Nucleus accumbens (tissue), 56 donors: Measurements from ENCODE around the gene CUL9.

Experiments
- DNase-seq, 56 donors: peaks; one replicate each; lab custom pipeline; 2025; lab: John Stamatoyannopoulos, UW

Gene CUL9

DNA sequence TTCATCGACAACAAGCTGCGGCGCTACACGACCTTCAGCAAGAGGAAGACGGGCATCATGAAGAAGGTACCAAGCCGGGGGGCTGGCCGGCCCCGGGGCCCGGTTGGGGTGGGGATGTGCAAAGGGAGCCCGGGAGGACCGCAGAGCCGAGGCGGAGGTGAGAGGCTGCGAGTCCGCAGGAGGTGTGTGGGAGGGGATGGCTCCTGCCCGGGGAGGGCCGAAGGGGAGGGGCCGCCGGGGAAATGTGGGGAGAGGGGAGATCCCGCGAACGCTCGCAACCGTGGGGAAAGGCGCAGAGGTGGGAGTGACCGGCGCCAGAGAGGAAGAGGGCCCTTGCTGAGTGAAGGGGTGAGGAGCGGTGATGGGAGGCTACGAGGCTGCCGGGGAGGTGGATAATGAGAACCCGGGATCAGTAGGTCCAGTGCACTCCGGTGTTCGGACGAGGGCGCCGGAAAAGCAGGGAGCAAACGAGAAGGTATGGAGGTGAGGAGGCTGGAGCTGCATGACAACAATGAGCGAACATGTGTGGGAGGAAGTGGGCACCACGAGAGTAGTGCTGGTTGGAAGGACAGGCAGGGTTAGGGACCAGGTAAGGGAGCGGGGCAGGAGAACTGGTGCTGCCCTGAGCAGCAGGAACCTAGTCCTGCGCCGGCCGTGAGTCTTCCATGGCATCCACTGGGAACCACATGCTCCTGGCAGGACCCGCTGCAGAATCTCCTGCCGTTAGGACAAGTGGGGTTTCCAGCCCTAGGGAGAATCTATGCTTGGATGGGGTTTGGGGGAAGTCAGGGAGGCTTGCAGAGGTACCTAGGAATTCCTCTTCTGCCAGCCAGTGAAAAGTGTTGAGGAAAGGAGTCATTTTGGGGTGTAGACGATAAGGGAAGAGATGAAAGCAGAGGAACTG, 9.6 kb upstream of the CUL9 start:
- peak in 39 of 56 donors; percentile 5 to 57 (median 36) for DNase-seq

DNA sequence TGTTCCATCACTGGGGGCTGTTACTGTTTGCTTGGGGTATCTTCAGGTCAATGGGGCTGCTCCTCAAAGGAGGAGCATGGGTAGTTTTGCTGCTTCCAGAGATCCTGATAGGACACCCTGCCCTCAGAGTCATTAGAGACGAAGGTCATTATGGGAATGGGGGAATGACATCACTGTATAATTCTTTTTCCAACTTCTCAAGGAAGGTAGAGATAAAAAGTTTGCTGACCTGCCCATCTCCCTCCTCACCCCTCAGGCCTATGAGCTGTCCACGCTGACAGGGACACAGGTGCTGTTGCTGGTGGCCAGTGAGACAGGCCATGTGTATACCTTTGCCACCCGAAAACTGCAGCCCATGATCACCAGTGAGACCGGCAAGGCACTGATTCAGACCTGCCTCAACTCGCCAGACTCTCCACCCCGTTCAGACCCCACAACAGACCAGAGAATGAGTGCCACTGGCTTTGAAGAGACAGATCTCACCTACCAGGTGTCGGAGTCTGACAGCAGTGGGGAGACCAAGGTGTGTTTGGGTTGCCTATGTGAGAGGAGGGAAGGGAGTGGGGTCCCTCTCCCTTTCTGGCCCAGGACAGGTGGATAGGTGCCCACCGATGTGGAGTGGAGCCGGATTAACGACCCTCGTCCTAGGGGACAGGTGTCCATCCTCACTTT, 8.3 kb upstream of the CUL9 start:
- peak in 2 of 56 donors; percentile 23 to 58 for DNase-seq

DNA sequence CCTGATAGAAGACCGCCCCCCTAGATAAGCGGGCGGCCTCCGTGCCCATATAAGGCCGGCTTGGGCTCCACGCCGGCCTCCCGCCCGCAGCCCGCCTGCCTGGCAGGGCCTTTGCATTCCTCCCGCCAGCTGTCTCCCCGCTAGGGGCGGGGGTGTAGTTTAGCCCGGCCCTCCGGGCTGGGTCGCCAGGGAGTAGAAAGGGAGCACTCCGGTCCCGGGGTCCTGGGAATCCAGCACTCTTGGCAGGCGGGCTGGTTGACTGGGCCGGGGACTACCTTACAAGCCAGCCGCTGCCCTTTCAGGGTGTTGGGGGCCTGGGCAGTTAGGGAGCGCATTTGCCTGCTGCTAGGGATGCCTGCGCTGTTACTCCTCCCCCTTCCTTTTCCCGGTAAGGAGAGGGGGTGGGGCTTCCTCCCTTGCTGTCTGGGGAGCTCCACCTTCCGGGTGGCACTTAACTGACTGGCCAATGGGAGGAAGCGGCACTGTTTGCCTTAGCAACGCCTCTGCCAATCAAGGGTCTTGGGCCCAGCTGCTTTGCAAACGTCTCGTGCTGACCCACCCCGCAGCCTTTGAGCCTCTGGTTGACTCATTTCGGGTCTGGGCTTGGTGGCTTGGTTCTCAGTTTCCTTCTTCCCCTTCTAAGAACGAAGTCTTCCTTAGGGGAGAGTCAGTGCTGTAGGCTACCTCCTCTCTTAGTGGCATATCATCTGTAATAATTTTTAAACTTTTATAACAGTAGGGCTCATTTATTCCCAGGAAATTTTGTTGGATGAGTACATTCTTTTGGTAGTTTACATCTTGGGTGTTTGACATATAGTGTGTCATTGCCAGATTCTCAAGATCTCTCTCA, 7.5 kb upstream of the CUL9 start:
- DNase-seq, result peak; percentile 74 to 99 (median 95)

DNA sequence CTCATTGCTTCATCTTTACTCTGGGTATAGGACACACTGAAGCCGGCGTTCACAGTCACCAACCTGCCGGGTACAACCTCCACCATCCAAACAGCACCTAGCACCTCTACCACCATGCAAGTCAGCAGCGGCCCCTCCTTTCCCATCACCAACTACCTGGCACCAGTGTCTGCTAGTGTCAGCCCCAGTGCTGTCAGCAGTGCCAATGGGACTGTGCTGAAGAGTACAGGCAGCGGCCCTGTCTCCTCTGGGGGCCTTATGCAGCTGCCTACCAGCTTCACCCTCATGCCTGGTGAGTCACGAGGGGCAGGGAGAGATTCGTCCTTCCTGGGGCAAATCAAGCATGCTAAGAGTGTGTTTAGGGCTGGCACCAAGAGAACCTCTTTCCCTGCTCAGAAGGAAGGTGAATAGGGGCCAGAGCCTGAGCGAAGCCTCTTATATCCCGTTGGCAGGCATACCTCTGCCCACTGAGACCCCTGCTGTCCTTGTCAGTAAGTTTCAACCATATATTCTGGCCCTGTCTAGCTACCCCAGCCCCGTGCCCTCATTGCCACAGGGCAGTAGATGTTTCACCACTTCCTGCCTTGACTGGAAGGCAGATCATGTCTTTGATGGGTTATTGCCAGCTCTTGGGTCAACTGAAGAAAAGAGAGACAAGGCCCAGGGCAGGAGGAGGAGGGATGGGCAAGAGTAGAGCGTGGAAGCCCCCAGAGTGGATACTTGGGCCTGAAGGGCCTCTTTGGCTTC, 6.1 kb upstream of the CUL9 start:
- no peak for DNase-seq

DNA sequence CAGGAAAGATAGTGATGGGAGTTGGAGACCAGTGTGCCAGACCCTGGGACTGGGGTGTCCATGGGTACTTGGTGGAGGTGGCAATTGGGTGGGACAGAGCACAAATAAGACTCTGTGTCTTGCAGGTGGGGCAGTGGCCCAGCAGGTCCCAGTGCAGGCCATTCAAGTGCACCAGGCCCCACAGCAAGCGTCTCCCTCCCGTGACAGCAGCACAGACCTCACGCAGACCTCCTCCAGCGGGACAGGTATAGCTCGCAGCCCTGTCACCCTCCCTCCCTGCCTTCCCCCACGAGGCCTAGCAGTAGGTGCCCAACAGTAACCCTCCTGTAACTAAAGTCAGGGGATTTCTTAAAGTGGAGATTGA, 5.6 kb upstream of the CUL9 start:
- DNase-seq, result no peak

DNA sequence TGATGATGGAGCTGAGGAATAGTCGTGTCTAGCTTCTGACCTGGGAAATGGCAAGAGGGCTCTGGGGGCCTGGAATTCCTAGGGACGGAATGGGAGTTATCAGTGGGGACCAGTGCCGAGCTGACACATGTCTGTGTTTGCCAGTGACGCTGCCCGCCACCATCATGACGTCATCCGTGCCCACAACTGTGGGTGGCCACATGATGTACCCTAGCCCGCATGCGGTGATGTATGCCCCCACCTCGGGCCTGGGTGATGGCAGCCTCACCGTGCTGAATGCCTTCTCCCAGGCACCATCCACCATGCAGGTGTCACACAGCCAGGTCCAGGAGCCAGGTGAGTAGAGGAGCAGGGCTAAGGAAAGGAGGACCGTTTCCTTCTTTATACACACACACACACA, 3.8 kb upstream of the CUL9 start:
- no peak for DNase-seq

DNA sequence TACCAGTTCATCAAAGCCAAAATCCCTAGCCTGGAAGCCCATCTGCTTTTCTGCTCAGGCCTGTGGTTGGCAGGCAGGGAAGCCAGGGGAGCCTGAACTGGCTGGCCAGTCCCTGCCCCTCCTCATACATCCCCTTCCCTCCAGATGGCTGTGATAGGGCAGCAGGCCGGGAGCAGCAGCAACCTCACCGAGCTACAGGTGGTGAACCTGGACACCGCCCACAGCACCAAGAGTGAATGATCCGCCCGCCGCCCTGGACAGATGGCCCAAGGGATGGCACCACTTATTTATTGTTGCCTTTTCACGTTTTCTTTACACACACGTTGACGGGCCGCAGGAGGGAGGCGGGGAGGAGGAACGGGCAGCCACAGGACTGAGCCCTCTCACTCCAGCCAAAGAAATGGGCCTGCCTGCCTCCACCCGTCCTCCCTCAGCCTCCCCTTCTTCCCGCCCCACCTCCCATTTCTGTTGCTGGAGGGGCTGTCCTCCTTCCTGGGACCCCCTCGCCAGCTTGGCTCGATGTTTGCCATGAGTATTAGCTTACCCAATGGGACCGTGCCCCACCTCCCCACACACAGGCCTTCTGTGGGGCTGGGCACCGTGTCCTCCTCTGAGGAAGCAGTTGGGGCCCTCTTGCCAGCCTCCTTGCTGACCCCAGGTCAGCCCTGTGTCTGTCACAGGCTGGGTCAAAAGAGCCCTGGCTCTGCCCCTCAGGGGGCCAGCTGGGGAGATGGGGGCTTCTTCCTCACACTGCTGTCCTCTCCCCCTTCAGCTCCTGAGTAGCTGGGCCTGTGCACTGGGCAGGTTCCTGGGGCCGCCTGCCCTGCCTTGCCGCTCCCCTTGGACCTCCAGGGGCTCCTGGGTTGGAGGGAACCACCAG, 2.8 kb upstream of the CUL9 start:
- no peak for DNase-seq

DNA sequence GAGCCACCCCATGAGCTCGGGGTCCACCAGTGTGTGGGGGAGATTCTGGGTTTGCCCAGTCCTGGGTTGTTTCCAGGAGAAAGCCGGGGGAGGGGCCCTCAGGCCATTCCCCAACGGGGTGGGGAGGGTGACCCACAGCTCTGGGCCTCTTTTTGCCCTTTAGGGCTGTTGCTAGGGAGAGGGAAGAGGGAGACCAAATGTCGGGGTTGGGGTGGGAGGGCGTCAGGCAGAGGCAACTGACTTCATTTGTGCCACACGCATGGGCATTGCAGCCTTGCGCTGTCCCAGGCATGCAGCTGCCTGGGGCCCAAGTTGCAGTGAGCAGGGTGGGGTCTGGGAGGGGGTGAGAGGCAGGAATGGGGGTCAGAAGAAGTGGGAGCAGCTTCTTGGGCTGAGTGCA, 1.9 kb upstream of the CUL9 start:
- no peak for DNase-seq

DNA sequence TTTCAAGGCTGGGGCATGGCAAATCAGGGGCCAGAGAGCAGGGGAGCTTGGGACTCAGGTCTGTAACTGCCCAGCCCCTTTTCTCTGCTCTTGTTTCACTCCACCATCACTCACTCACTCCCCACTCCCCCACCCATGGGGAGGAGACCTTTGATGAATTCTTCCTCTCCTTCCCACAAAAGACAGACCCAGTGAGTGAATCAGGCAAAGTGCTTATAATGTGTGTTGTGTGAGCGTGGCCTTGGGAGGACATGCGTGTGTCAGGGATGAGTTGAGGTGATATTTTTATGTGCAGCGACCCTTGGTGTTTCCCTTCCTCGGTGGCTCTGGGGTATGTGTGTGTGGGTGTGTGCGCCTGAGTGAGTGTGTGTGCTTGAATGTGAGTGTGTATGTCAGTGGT, 1.0 kb upstream of the CUL9 start:
- no peak for DNase-seq

DNA sequence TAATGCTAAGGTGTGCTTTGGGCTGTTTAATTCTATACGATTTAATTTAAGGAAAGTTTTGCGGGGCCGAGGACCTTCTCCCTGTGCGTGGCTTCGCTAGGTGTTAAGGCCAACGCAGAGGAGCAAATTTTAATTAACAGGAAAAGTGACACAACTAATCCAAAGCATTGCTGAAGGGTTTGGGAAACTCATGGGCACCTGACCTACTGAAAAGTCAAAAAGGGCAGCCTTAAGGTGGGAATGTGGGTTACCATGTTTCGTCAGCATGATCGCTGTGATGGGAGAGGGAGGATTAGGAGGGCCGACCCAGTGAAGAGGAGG, 415 bp upstream of the CUL9 start:
- DNase-seq, result no peak

DNA sequence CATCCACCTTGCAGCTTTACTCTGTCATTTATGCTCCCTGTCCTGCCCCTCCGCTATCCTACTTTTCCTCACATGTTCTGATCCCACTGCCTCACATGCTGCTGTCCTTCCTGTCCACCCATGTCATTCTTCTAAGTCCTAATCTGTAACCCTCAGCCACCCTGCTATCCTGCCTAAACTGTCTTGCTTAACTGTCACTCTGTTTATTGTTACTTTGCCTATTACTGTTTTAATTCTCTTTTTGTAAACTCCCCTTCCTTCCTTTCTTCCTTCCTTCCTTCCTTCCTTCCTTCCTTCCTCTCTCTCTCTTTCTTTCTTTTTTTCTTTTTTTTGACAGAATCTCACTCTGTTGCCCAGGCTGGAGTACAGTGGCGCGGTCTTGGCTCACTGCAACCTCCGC, 1.4 kb downstream of the CUL9 start:
- no peak for DNase-seq

DNA sequence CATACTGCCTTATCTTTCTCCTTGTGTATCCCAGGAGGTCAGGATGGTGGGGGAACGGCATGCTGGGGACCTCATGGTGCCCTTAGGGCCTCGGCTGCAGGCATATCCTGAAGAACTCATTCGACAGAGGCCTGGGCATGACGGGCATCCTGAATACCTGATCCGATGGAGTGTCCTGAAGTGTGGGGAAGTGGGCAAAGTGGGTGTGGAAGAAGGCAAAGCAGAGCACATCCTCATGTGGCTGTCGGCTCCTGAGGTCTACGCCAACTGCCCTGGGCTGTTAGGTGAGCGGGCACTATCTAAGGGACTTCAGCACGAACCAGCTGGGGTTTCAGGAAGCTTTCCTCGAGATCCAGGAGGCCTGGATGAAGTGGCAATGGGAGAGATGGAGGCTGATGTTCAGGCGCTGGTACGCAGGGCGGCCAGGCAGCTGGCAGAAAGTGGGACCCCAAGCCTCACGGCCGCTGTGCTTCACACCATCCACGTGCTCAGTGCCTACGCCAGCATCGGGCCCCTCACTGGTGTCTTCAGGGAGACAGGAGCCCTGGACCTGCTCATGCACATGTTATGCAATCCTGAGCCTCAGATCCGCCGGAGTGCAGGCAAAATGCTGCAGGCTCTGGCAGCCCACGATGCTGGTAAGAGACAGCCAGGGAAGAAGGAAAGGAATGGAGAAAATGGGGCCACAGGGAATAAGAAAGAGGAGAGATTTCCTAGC, 2.4 kb downstream of the CUL9 start:
- peak in 1 of 56 donors; percentile 14 for DNase-seq

DNA sequence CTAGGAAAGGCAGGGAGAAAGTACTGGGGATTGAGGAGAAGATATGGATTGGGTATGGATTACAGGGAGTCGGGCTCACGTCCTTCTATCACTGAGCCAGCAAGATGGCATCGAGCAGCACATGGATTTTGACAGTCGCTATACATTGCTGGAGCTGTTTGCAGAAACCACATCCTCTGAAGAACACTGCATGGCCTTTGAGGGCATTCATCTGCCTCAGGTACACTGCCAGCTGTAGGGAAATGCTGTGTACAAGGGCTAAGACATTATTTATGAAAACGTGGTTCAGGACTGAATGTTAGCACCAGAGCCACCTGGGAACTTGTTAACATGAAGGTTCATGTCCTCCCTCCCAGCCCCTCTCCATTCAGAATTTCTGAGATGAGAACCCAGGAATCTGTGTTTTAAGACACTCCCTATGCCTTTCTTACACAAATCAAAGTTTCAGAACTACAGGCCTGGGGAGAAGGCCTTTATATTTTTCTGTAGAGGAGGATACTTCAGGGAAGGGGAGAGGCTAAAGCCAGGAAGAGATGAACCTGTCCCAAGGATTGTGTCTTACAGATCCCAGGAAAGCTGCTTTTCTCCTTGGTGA, 3.5 kb downstream of the CUL9 start:
- no peak for DNase-seq

DNA sequence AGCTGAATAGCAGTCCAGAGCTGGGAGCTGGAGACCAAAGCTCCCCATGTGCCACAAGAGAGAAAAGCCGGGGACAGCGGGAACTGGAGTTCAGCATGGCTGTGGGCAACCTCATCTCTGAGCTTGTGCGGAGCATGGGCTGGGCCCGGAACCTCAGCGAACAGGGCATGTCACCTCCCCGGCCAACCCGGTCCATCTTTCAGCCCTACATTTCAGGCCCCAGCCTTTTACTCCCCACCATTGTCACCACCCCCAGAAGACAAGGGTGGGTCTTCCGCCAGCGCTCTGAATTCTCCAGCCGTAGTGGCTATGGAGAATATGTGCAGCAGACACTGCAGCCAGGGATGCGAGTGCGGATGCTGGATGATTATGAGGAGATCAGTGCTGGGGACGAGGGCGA, 4.0 kb downstream of the CUL9 start:
- no peak for DNase-seq

DNA sequence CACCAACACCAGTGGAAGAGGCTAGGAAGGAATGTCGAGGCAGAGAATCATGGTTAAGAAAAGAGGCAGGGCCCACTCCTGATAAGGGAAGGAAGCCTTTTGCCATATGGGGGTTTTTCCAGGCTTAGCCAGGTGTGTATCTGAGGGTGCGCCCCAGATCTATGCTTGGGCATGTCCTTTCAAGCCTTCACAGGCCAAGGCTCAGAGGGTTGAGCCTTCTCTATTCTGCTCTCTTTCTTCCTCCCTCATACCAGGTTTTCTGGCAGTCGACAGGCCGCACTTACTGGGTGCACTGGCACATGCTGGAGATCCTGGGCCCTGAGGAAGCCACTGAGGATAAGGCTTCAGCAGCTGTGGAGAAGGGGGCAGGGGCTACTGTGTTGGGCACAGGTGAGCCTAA, 4.7 kb downstream of the CUL9 start:
- no peak for DNase-seq

DNA sequence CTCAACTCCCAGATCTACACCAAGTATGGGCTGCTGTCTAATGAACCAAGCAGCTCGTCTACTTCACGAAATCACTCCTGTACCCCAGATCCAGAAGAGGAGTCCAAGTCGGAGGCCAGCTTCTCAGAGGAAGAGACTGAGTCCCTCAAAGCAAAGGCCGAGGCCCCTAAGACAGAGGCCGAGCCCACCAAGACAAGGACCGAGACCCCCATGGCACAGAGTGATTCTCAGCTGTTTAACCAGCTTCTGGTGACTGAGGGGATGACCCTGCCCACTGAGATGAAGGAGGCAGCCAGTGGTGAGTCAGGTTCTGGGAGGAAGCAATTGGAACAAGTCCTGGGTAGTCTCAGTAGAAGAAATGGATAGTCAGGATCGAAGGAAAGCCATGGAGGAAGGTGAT, 5.8 kb downstream of the CUL9 start:
- DNase-seq, result no peak

DNA sequence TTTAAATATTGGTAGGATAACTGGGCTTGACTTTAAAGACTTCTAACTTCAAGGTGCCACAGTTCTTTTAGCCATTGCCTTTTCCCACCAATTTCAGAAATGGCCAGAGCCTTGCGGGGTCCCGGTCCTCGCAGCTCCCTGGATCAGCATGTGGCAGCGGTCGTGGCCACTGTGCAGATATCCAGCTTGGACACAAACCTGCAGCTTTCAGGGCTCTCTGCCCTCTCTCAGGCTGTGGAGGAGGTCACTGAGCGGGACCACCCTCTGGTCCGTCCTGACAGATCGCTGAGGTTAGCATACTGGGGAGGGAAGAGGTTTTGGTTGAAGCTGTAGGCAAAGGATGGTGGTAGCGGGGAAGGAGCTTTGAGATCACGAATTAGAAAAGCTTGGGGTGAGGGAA, 6.4 kb downstream of the CUL9 start:
- no peak for DNase-seq

DNA sequence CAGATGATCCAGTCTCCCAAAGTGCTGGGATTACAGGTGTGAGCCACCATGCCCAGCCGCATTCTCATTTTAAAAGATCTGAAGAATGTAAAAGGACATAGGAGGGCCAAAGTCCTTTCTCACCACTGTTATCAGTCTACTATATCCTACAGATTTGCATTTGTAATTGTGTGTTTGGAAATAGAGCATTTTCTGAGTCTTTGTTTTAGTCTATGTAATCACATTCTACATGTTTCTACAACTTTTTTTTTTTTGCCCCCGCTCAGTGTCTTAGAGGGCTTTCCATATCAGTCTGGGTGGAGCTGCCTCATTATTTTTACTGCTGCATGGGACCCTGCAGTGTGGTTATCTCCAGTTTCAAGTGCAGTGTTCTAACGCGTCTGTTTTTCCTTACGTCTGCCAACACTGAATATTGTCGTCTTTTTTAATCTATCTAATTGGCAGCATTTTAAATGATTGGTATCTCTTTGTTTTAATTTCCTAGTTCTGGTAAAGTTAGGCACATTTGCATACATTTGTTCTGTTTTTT, 7.8 kb downstream of the CUL9 start:
- DNase-seq, result no peak
